AG04450 (cell line): Measurements from ENCODE around the gene BSND. TPM values are rescaled to one million over a fixed set of nuclear protein-coding genes. Genes with fewer than 3 reads are reported as not detected.

Source experiments
- CTCF ChIA-PET: fragments of 300-600, 350-600 bp; formaldehyde crosslinking; extraction: SDS; loops from one replicate; lab custom pipeline; 2022; ENCODE audit warnings: antibody characterized with exemption, inconsistent platforms; lab: Charles Lee
- POLR2A ChIA-PET: fragments of 350-600 bp; formaldehyde crosslinking; extraction: SDS; loops from one replicate; lab custom pipeline; 2021; ENCODE audit warnings: antibody characterized with exemption, inconsistent platforms; lab: Yijun Ruan, JAX
- DNase-seq: peaks from one replicate; pipeline ENCODE4 v3.0.0-alpha.2; 2011; ENCODE audit warnings: low read depth, low spot score
- H3K27ac ChIP-seq: one replicate; pipeline ENCODE4 v1.5.1; 2012; ENCODE audit warnings: low read depth, low read length, control low read depth
- H3K27me3 ChIP-seq: one replicate; pipeline ENCODE4 v1.6.0; 2012; ENCODE audit warnings: low read length; ENCODE audit not compliant: control insufficient read depth, insufficient read depth
- H3K4me3 ChIP-seq: 2 replicates; pipeline ENCODE4 v1.5.1; 2011; ENCODE audit warnings: mild to moderate bottlenecking, low read depth, low read length, control low read depth
- H3K9me3 ChIP-seq: 2 replicates; pipeline ENCODE4 v1.5.1; 2012; ENCODE audit warnings: low read length; ENCODE audit not compliant: control insufficient read depth, insufficient read depth
- polyA plus RNA-seq: library from polyadenylated mRNA; depleted of rRNA; stranded (reverse); fragments of >200 nt; gene quantifications from 2 replicates; pipeline ENCODE4 v1.2.3, GENCODE V29; 2011
- TF ChIP-seq, protein P1 (sequence below): IDR thresholded peaks from 2 replicates; pipeline ENCODE4 v1.5.1; 2011; ENCODE audit warnings: low read depth, low read length, control low read depth, inconsistent platforms

BSND gene
- polyA plus RNA-seq, 1 experiment, result not detected

DNA sequence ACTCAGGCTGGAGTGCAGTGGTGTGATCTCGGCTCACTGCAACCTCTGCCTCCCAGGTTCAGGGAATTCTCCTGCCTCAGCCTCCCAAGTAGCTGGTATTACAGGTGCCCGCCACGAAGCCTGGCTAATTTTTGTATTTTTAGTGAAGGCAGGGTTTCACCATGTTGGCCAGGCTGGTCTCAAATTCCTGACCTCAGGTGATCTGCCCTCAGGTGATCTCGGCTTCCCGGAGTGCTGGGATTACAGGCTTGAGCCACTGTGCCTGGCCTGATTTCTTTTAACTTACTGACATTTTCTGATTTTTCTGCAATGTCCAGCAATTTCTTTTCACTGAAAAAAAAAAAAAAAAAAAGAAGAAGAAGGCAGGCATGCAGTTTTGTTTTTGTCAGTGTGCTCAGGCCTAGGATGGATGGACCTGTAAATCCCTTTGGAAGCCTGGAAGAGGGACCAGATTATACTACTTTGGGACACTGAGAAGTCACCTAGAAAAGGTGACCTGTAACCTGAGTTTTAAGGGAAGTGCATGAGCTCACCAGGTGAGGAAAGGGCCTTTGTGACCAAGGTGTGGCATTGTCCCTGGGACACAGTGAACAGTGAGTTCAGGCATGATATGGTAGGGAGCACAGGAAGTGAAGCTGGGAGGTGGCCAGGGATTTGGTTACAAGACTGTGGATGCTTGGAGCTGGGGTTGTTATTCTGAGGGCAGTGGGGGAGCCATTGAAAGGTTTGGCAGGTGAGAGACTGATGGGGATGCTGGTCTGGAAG, 21.0 kb upstream of the BSND start:
- Histone ChIP-seq H3K27me3 (peaks cover 44% of the 10 kb centered on the region), H3K27ac (no peak overlapping the region), H3K9me3 (no peaks in the 10 kb centered on the region), H3K4me3 (no peak overlapping the region)
- TF ChIP-seq, protein P1, sequence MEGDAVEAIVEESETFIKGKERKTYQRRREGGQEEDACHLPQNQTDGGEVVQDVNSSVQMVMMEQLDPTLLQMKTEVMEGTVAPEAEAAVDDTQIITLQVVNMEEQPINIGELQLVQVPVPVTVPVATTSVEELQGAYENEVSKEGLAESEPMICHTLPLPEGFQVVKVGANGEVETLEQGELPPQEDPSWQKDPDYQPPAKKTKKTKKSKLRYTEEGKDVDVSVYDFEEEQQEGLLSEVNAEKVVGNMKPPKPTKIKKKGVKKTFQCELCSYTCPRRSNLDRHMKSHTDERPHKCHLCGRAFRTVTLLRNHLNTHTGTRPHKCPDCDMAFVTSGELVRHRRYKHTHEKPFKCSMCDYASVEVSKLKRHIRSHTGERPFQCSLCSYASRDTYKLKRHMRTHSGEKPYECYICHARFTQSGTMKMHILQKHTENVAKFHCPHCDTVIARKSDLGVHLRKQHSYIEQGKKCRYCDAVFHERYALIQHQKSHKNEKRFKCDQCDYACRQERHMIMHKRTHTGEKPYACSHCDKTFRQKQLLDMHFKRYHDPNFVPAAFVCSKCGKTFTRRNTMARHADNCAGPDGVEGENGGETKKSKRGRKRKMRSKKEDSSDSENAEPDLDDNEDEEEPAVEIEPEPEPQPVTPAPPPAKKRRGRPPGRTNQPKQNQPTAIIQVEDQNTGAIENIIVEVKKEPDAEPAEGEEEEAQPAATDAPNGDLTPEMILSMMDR, result no peak
- CTCF ChIA-PET, result interaction anchor here (1.6 to 2.1 kb wide), 5 partner anchors 19 to 44 kb away, joined by 6 to 9 read pairs (median 8); no protein-coding TSS in a partner anchor
- POLR2A ChIA-PET, result interaction anchor here (1.0 kb wide), 1 partner anchor 10 kb away, joined by 3 read pairs; no protein-coding TSS in a partner anchor
- no peak for DNase-seq

DNA sequence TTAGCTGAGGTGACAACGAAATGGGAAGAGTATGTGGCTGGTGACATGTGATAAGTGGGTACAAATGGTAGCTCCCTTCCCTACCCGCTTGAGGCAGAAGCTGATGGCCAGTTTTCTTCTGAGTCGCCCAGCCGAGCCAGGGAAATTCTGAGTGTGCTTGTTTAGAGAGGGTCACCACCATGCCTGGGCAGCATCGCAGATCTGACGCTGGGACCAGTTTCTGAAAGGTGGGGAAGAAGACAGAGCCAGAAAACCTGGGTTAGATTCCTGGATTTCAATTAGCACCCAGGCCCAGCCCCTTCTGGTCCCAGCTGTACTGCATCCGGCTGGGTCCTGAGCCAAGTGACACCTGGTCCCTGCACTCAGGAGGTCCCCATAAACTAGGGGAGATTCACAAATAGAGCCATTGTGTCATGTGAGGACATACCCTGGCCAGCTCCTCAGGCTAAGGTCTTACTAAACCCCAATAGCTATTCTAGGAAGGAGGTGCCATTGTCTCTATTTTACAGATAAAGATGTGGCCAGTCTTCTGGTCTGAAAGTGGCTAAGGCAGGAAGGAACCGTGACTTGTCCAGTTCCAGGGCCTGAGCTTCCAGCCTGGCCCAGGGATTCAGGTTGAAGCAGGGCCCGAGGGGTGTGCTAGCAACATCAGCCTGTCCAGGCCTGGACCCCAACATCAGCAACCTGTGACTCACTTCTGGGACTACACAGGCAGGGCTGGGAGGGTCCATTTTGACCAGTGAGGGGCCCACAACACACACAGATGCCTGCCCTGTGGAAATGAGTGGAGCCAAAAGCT, 20.0 kb upstream of the BSND start:
- TF ChIP-seq, protein P1, result no peak
- CTCF ChIA-PET, result interaction anchor here (1.6 to 1.8 kb wide), 3 partner anchors 28 to 43 kb away, joined by 6 to 9 read pairs (median 8); no protein-coding TSS in a partner anchor

DNA sequence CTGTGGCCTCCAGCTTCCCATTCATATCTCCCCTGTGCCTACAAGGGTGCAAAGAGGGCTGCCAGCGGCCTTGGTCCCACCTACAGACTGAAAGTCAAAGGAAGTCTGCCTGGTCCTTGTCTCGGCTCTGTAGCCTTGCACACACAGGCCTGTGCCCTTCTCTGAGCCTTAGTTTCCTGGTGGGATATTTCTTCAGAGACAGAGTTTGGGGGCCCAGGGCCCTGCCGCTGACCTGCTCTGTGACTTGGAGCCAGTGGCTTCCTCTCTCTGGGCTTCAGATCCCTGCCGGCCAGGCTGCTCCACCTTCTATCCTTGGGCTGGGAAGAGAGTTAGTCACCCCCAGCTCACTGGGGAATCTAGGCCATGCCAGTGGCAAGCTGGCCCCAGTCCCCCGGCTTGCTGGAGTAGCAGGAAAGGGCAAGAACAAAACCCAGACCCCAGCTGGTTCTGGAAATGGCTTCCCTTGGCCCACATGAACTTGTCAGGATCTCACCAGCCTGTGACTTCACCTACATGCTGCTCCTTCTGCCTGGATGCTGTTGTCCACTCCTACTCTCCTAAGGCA, 19.3 kb upstream of the BSND start:
- no peak for DNase-seq
- Histone ChIP-seq H3K9me3 (no peaks in the 10 kb centered on the region), H3K27me3 (peaks cover 53% of the 10 kb centered on the region), H3K27ac (no peak overlapping the region), H3K4me3 (no peak overlapping the region)
- CTCF ChIA-PET, result interaction anchor here (1.6 to 1.8 kb wide), 2 partner anchors 29 to 42 kb away, joined by 6 to 8 read pairs; no protein-coding TSS in a partner anchor
- POLR2A ChIA-PET, result no interaction called here
- TF ChIP-seq, protein P1, result no peak

More for the DNA sequence above, 20.0 kb upstream of the BSND start:
- no peaks in the 10 kb centered on the region for H3K9me3 ChIP-seq
- POLR2A ChIA-PET, result interaction anchor here (1.0 kb wide), 1 partner anchor 9 kb away, joined by 3 read pairs; no protein-coding TSS in a partner anchor
- no peak overlapping the region for H3K4me3 ChIP-seq
- H3K27ac ChIP-seq, result no peak overlapping the region
- H3K27me3 ChIP-seq, result peaks cover 47% of the 10 kb centered on the region
- DNase-seq, result no peak

DNA sequence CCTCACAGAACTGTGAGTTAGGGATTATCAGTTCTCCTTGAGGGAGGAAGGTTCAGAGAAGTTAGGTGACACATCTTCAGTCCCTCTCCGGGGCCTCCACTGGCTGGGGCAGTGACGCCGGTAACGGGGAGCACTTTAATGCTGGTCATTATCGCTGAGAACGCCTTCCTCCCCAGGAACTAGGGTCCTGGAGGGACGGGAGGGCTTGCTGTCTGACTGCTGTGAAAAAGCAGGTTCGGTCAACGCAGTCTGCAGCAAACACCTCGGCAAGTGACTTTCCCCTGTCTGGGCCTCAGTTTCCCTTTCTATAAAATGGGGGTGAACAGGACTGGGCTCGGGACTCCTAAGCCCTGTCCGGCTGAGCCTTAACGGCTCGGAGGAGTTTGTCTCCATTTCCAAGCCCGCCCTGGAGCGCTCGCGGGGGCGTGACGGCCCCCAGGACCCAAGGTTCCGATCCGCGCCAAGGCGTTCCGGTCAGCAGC, 18.6 kb upstream of the BSND start:
- Histone ChIP-seq H3K9me3 (no peaks in the 10 kb centered on the region), H3K27me3 (peaks cover 59% of the 10 kb centered on the region), H3K27ac (no peak overlapping the region), H3K4me3 (peak overlapping the region; percentile 22; the same call in 1 of the 2 replicates)
- POLR2A ChIA-PET, result no interaction called here
- CTCF ChIA-PET, result no interaction called here
- no peak for DNase-seq
- TF ChIP-seq, protein P1, result no peak
